AG09319 (cell line): ENCODE results near the gene JPH4.

ENCODE experiments used
- DNase-seq: peaks from one replicate; pipeline ENCODE4 v3.0.0-alpha.2; 2010; ENCODE audit warnings: low read depth; ENCODE audit errors: extremely low read depth
- TF ChIP-seq, protein P1 (sequence below): IDR thresholded peaks from 2 replicates; pipeline ENCODE4 v1.5.1; 2011; ENCODE audit warnings: low read depth, mild to moderate bottlenecking, inconsistent platforms, low read length, moderate library complexity

JPH4 gene

DNA sequence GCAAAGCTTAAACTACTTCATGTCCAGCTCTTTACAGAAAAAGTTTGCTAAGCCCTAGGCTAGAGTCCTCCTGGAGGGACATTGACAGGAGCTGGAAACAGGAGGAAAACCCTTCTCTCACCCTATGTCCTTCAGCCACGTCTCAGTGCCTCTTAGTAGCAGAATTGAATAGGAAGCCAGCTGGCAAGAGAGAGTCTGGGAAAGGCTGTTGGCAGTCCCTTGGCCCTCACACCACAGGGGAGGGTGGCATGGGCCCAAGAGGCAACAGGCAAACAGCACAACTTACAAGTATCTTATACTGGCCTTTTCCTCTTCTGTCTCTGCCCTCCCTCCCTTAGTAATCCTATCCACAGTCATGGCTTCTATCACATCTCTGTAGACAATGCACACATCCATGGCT is 29.9 kb upstream of the JPH4 start:
- no peak for DNase-seq
- TF ChIP-seq, protein P1, sequence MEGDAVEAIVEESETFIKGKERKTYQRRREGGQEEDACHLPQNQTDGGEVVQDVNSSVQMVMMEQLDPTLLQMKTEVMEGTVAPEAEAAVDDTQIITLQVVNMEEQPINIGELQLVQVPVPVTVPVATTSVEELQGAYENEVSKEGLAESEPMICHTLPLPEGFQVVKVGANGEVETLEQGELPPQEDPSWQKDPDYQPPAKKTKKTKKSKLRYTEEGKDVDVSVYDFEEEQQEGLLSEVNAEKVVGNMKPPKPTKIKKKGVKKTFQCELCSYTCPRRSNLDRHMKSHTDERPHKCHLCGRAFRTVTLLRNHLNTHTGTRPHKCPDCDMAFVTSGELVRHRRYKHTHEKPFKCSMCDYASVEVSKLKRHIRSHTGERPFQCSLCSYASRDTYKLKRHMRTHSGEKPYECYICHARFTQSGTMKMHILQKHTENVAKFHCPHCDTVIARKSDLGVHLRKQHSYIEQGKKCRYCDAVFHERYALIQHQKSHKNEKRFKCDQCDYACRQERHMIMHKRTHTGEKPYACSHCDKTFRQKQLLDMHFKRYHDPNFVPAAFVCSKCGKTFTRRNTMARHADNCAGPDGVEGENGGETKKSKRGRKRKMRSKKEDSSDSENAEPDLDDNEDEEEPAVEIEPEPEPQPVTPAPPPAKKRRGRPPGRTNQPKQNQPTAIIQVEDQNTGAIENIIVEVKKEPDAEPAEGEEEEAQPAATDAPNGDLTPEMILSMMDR, result no peak

DNA sequence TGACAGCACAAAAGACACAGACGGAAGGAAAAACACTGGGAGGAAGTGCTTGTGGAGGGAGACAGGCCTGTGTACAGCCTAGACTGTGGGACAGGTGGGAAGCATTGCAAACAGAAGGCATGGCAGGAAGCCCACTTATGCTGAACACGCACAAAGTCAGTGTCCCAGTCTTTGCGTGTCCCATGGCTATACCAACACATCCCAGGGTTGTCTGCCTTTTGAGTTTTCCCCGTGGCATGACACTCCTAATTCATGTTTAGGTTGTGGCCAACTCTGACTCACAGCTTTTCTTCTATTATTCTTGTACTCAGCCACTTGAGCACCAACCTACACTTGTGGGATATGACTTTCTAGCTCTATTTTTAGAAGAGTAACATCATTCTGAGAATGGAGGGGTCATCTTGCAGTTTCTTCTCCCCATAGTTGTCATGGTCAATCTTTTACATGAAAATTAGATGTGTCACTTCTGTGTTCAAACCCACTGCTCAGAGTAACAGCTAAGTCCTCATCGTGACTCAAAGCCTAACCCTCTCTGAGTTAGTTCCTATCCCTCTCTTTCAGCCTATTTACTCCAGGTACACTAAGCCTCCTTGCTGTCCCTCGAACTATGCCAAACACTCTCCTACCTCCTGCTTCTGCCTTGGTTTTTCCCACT is 27.5 kb upstream of the JPH4 start:
- TF ChIP-seq, protein P1, result no peak
- DNase-seq, result no peak

- DNase-seq, result no peak
- TF ChIP-seq, protein P1, result no peak
Observed at GRCh38 chr14:23604675-23605170, 26.1 kb upstream of the JPH4 start.

GRCh38 chr14:23604148-23604547 is 25.6 kb upstream of the JPH4 start:
- DNase-seq, result no peak
- TF ChIP-seq, protein P1, result no peak

- no peak for DNase-seq
- TF ChIP-seq, protein P1, result no peak
Observed at GRCh38 chr14:23603103-23603502, 24.5 kb upstream of the JPH4 start.

DNA sequence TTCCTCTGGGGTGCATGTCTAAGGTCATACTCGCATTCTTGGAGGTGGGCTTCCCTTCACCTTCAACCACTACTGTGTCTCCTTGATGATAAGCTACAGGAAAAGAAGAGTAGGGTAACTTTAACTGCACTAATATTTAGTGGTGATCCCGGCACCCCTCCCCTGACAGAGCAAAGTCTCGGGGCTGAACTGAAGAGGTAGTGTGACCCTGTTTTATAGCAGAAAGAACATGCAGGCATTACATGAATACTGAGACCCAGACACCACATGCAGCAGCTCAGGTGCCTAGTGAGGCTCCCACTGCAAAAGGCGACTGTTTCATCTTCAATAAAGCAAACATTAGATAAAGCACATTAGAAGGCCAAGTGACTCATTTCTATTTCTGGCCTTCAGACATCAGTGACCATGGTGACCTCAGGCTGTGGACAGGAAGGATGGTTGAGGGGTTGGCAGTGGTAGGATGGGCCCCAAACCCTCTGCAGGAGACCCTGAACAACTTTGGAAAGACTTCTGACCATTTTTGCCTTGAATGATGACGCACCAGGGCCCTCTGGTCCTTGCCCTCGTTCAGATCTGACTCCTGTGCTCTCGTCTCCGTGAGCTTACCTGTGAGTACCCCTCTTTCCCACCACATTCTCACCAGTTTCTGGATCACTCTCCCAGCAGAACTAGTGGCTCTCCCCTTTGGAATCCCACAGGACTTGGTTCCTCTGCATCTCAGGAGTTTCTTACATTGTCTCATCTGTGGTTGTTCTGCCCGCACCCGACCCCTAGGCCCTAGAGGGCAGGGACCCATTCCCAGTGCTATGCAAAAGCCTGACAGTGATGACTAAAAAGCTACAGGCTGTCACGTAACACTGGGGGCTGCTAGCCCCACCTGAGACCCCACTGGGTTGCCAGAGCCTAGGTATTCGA is 23.8 kb upstream of the JPH4 start:
- TF ChIP-seq, protein P1, result no peak
- DNase-seq, result no peak

- no peak for DNase-seq
- TF ChIP-seq, protein P1, result no peak
Observed at GRCh38 chr14:23601845-23602180, 23.2 kb upstream of the JPH4 start.
